Measurements from ENCODE around the gene ACSS3. TPM values are rescaled to one million over a fixed set of nuclear protein-coding genes. Genes with fewer than 3 reads are reported as not detected.

Gene ACSS3
- total RNA-seq, 2 donors from 2014 or later, result 28.3 to 29.4 TPM

DNA sequence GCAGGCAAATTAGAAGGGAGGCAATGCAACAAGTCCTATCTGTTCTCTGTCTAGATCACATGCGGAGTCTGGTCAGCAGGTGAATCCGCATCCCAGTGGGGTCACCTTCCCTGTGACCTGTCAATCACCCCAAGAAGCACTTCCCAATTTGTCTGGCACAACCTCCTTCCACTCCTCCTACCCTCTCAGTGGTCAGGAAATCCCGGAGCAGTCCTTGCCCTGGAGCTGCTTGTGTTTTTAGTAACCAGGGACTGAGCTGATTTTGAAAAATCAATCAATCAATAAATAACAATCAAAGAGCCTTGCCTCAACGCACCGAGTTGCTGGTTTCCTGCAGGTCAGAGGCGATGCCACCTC is 572 bp upstream of the ACSS3 start:
- H3K27me3 ChIP-seq (ENCODE audit: control insufficient read depth, insufficient read depth, low read length, poor library complexity, severe bottlenecking), result no peaks in the 10 kb centered on the region
- Mint-ChIP-seq H3K27ac (peak overlapping the region; percentile 94), H3K4me1 (peaks cover 56% of the 10 kb centered on the region), H3K27me3 (ENCODE audit: insufficient read depth) (peaks cover 6% of the 10 kb centered on the region), H3K36me3 (ENCODE audit: low read depth) (no peaks in the 10 kb centered on the region), H3K4me3 (peak overlapping the region; percentile 77), H3K9me3 (no peaks in the 10 kb centered on the region)
- H3K27ac ChIP-seq (ENCODE audit: low read depth, low read length), result no peak overlapping the region
- DNase-seq, result peak; percentile 98
- 2 to 10% methylated on average over 2 to 6 of the region's 6 CpGs for WGBS, 2 experiments (ENCODE audit: insufficient coverage in 1 of 2, insufficient read length in 1 of 2)
- H3K4me1 ChIP-seq (ENCODE audit: control insufficient read depth, insufficient read depth, low read length), result peaks cover 25% of the 10 kb centered on the region
- TF ChIP-seq, protein P1, sequence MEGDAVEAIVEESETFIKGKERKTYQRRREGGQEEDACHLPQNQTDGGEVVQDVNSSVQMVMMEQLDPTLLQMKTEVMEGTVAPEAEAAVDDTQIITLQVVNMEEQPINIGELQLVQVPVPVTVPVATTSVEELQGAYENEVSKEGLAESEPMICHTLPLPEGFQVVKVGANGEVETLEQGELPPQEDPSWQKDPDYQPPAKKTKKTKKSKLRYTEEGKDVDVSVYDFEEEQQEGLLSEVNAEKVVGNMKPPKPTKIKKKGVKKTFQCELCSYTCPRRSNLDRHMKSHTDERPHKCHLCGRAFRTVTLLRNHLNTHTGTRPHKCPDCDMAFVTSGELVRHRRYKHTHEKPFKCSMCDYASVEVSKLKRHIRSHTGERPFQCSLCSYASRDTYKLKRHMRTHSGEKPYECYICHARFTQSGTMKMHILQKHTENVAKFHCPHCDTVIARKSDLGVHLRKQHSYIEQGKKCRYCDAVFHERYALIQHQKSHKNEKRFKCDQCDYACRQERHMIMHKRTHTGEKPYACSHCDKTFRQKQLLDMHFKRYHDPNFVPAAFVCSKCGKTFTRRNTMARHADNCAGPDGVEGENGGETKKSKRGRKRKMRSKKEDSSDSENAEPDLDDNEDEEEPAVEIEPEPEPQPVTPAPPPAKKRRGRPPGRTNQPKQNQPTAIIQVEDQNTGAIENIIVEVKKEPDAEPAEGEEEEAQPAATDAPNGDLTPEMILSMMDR (conservative IDR thresholded peaks at IDR 0.05), result no peak
- H3K36me3 ChIP-seq (ENCODE audit: control insufficient read depth, insufficient read depth, low read length), result no peaks in the 10 kb centered on the region
- peak overlapping the region; percentile 46 for H3K9ac ChIP-seq (ENCODE audit: extremely low read depth, low read length, poor library complexity, severe bottlenecking)
- H3K4me3 ChIP-seq (ENCODE audit: low read length), result peak overlapping the region; percentile 92
- no peaks in the 10 kb centered on the region for H3K9me3 ChIP-seq (ENCODE audit: control insufficient read depth, low read length)

DNA sequence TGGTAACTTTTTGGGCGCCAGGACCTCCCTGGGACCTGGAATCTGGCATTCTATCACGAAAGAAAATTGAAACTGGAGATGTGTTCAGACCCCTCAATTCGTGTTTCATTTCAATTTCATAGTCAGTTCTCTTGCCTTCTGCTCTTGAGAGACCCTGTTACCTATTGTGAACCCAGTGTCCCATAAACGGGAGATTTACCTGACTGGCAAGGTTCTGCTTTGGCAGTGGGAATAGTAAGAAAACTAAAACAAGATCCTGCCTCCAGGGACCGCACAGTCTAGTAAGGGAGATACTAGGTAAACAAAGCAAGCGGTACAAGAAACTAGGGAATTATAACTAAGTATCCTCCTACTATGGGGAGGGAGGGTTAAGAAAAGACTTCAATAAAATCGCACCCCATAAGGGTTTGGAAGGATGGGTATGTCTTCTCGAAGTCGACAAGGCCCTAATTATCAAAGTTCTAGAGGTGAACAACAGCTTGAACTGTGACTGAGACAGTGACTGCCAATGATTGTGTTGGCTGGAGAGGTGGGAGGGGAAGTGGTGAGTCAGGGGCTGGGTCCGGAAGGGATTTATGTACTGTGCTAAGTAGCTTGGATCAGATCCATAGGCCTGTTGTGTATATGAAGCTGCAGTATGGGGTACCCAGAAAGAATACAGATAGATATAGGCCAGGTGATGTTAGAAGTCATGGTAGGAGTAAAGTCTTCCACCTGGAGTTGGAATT is 754 bp downstream of the ACSS3 start:
- Histone ChIP-seq H3K27ac (ENCODE audit: low read depth, low read length) (no peak overlapping the region), H3K9ac (ENCODE audit: extremely low read depth, low read length, poor library complexity, severe bottlenecking) (peak overlapping the region; percentile 46), H3K36me3 (ENCODE audit: control insufficient read depth, insufficient read depth, low read length) (no peaks in the 10 kb centered on the region), H3K27me3 (ENCODE audit: control insufficient read depth, insufficient read depth, low read length, poor library complexity, severe bottlenecking) (no peaks in the 10 kb centered on the region), H3K4me3 (ENCODE audit: low read length) (peak overlapping the region; percentile 92), H3K4me1 (ENCODE audit: control insufficient read depth, insufficient read depth, low read length) (peaks cover 25% of the 10 kb centered on the region), H3K9me3 (ENCODE audit: control insufficient read depth, low read length) (no peaks in the 10 kb centered on the region)
- Mint-ChIP-seq H3K27ac (peak overlapping the region; percentile 64), H3K9me3 (no peaks in the 10 kb centered on the region), H3K36me3 (ENCODE audit: low read depth) (no peaks in the 10 kb centered on the region), H3K27me3 (ENCODE audit: insufficient read depth) (peaks cover 7% of the 10 kb centered on the region), H3K4me3 (peak overlapping the region; percentile 77), H3K4me1 (peaks cover 62% of the 10 kb centered on the region)
- DNase-seq, result peak; percentile 77
- TF ChIP-seq, protein P1 (conservative IDR thresholded peaks at IDR 0.05), result no peak
- 7 to 14% methylated on average over 7 to 10 of the region's 10 CpGs for WGBS, 2 experiments (ENCODE audit: insufficient coverage in 1 of 2, insufficient read length in 1 of 2)

DNA sequence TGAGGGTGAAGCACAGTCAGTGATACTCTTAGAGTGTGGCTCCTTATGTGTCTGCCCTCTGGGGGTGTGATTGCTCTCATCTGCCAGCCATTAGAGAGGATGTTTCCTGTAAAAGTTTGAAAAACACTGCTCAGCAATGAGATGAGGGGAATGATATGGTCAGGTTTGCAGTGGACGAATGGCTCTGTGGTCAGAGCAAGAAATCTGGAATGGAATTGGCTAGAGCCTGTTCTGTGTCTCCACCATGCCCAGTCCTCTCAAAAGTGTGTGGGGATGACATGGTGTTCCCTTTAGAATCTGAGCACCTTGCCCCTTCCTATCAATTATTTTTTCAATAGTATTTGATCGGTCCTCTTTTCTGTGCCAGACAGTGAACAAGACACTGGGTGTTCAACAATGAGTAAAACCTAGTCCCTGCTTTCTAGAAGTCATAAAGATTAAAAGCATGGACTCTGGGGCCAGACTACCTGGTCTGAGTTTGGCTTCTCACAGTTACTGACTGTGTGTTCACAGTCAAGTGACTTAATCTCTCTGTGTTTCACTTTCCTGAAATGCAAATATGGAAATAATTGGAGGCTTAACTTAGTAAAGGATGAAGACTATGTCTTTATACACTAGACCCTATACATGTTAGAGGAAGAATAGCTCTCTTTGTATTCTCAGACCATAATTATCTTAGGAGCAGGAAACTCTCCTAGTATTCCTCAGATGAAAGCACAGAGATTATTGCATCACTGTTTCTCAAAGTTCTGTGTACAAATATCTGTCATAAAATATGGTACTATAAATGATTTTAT is 1.6 kb downstream of the ACSS3 start:
- TF ChIP-seq, protein P1 (conservative IDR thresholded peaks at IDR 0.05), result no peak
- H3K36me3 Mint-ChIP-seq (ENCODE audit: low read depth), result no peaks in the 10 kb centered on the region
- H3K4me1 ChIP-seq (ENCODE audit: control insufficient read depth, insufficient read depth, low read length), result peaks cover 25% of the 10 kb centered on the region
- H3K9me3 ChIP-seq (ENCODE audit: control insufficient read depth, low read length), result no peaks in the 10 kb centered on the region
- H3K9me3 Mint-ChIP-seq, result no peaks in the 10 kb centered on the region
- H3K27me3 ChIP-seq (ENCODE audit: control insufficient read depth, insufficient read depth, low read length, poor library complexity, severe bottlenecking), result no peaks in the 10 kb centered on the region
- peak overlapping the region; percentile 77 for H3K4me3 Mint-ChIP-seq
- H3K27ac Mint-ChIP-seq, result no peak overlapping the region
- H3K27ac ChIP-seq (ENCODE audit: low read depth, low read length), result no peak overlapping the region
- 79 to 85% methylated on average over 2 of the region's 2 CpGs for WGBS, 2 experiments (ENCODE audit: insufficient coverage in 1 of 2, insufficient read length in 1 of 2)
- H3K27me3 Mint-ChIP-seq (ENCODE audit: insufficient read depth), result peaks cover 7% of the 10 kb centered on the region
- H3K4me1 Mint-ChIP-seq, result peaks cover 71% of the 10 kb centered on the region
- DNase-seq, result no peak
- peak overlapping the region; percentile 46 for H3K9ac ChIP-seq (ENCODE audit: extremely low read depth, low read length, poor library complexity, severe bottlenecking)
- peak overlapping the region; percentile 92 for H3K4me3 ChIP-seq (ENCODE audit: low read length)
- no peaks in the 10 kb centered on the region for H3K36me3 ChIP-seq (ENCODE audit: control insufficient read depth, insufficient read depth, low read length)

Data from endodermal cell (in vitro differentiated cells).